ENCODE data around the gene SLC51A.

- TF ChIP-seq TEAD1 (CRISPR knock-in tag; IDR thresholded peaks at IDR 0.05) (no peak), CTCF (IDR thresholded peaks at IDR 0.05) (no peak), ETV6 (CRISPR knock-in tag; IDR thresholded peaks at IDR 0.05) (no peak), E2F5 (CRISPR knock-in tag; IDR thresholded peaks at IDR 0.05) (no peak), PRDM15 (CRISPR knock-in tag; IDR thresholded peaks at IDR 0.05) (no peak; the same call in 1 of the 2 replicates), JUN (CRISPR knock-in tag; IDR thresholded peaks at IDR 0.05) (no peak), ZNF512 (CRISPR knock-in tag; IDR thresholded peaks at IDR 0.05; ENCODE audit: borderline replicate concordance) (no peak), E2F1 (CRISPR knock-in tag; IDR thresholded peaks at IDR 0.05) (no peak), MXD4 (CRISPR knock-in tag; IDR thresholded peaks at IDR 0.05; ENCODE audit: borderline replicate concordance) (no peak), USF2 (CRISPR knock-in tag; IDR thresholded peaks at IDR 0.05) (no peak), ZBTB21 (CRISPR knock-in tag; IDR thresholded peaks at IDR 0.05; ENCODE audit: borderline replicate concordance) (no peak), ZNF121 (CRISPR knock-in tag; IDR thresholded peaks at IDR 0.05) (no peak), ELF4 (CRISPR knock-in tag; IDR thresholded peaks at IDR 0.05; ENCODE audit: low read depth) (no peak)
These were observed 7.2 kb upstream of the SLC51A start for GRCh38 chr3:196208942-196209695.
